Activated CD8-positive, alpha-beta memory T cell treated with anti-CD3 and anti-CD28 coated beads, Interleukin-2, amount 50 U/mL, for 48 hours (primary cell): ENCODE data around the gene SMARCB1.

Experiments used
- DNase-seq: peaks from one replicate; pipeline ENCODE4 v3.0.0-alpha.2; 2020

SMARCB1 gene

GRCh38 chr22:23781065-23781464 lies 5.7 kb upstream of the SMARCB1 start:
- no peak for DNase-seq

- no peak for DNase-seq
These were observed 5.1 kb upstream of the SMARCB1 start for GRCh38 chr22:23781511-23782183.

DNA sequence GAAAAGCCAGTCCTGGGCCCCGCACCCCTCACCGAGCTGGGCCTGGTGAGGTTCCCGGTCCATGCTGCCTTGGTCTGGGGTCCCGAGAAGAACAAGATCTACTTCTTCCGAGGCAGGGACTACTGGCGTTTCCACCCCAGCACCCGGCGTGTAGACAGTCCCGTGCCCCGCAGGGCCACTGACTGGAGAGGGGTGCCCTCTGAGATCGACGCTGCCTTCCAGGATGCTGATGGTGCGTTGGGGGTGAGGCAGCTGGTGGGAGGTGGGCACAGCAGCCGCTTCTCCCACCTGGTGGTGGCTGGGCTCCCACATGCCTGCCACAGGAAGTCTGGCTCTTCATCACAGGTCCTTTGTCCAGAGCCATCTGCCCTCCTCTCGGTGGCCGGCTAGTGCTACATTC lies 4.5 kb upstream of the SMARCB1 start:
- DNase-seq = no peak

GRCh38 chr22:23782703-23783102 lies 4.1 kb upstream of the SMARCB1 start:
- DNase-seq = no peak

DNA sequence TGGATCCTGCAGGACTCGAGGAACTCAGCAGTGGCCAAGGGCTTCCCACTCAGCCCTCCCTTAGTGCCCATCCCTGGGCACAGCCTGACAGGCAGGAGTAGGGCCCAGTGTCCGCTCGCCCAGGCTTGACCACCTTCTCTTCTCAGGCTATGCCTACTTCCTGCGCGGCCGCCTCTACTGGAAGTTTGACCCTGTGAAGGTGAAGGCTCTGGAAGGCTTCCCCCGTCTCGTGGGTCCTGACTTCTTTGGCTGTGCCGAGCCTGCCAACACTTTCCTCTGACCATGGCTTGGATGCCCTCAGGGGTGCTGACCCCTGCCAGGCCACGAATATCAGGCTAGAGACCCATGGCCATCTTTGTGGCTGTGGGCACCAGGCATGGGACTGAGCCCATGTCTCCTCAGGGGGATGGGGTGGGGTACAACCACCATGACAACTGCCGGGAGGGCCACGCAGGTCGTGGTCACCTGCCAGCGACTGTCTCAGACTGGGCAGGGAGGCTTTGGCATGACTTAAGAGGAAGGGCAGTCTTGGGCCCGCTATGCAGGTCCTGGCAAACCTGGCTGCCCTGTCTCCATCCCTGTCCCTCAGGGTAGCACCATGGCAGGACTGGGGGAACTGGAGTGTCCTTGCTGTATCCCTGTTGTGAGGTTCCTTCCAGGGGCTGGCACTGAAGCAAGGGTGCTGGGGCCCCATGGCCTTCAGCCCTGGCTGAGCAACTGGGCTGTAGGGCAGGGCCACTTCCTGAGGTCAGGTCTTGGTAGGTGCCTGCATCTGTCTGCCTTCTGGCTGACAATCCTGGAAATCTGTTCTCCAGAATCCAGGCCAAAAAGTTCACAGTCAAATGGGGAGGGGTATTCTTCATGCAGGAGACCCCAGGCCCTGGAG lies 3.3 kb upstream of the SMARCB1 start:
- no peak for DNase-seq

DNA sequence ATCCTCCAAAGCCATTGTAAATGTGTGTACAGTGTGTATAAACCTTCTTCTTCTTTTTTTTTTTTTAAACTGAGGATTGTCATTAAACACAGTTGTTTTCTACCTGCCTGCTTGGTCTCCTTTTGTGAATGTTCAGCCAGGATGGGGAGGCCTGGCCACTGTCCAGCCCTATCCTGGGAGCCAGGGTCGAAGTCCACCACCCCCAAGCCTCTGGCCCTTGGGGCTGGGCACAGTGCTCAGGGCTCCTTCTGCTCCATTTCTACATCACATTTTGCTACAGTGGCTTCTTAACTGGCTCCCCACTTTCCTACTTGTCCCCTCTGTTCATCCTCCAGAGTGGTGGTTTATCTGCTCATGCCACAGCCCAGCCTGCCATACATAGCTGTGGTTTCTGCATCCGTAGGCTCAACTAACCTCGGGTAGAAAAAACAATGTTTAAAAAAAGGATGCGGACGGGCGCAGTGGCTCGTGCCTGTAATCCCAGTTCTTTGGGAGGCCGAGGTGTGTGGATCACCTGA lies 2.5 kb upstream of the SMARCB1 start:
- DNase-seq = peak; percentile 47

- DNase-seq = no peak
These were observed 480 bp upstream of the SMARCB1 start for GRCh38 chr22:23786261-23786710.

DNA sequence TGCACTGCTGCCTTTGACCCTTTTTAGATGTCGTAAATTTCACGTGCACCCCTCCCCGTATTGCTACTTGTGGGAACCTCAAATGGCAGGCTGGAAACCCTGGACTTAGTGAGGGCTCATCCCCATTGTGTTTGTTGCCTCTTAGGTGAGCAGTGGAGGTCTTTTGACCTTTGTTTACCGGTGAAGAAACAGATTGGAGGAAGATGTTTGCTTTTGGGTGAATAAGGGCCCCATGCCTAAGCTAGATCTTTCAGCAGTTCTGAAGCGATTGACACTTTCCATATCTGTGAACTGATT lies 782 bp downstream of the SMARCB1 start:
- DNase-seq = no peak

DNA sequence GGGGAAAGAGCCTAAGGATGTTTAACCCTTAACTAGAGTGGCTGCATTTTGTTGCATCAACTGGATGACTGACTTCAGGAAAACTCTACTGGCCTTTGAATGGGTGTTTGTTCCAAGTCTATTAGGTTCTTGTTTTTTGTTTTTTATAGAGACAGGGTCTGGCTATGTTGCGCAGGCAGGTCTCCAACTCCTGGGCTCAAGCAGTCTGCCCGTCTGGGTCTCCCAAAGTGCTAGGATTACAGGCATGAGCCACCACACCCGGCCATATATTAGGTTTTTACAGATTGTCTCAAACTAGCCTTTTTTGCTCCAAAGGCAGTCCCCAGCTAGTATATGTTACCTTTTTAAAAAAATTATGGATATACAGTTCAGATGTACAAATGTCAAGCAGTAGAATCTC lies 1.1 kb downstream of the SMARCB1 start:
- no peak for DNase-seq

GRCh38 chr22:23789121-23789520 lies 2.4 kb downstream of the SMARCB1 start:
- DNase-seq = no peak

DNA sequence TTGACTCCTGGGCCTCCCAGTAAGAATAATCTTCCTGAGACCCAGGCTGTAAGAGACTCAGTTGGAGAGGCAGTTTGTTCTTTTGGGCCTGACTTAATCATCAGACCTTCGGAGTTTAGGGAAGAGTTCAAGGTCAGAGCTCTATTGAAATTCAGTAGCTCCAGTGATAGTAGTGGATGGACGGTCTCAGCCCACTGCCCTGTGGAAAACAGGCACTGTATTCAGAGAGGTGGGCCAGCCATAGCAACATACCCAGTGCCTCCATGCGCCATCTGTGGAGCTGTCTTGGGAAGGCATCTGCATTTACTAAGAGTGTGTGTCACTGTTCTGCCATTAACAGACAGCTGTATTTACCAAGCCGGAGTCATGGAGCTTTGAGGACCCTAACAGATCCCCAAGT lies 2.9 kb downstream of the SMARCB1 start:
- no peak for DNase-seq

DNA sequence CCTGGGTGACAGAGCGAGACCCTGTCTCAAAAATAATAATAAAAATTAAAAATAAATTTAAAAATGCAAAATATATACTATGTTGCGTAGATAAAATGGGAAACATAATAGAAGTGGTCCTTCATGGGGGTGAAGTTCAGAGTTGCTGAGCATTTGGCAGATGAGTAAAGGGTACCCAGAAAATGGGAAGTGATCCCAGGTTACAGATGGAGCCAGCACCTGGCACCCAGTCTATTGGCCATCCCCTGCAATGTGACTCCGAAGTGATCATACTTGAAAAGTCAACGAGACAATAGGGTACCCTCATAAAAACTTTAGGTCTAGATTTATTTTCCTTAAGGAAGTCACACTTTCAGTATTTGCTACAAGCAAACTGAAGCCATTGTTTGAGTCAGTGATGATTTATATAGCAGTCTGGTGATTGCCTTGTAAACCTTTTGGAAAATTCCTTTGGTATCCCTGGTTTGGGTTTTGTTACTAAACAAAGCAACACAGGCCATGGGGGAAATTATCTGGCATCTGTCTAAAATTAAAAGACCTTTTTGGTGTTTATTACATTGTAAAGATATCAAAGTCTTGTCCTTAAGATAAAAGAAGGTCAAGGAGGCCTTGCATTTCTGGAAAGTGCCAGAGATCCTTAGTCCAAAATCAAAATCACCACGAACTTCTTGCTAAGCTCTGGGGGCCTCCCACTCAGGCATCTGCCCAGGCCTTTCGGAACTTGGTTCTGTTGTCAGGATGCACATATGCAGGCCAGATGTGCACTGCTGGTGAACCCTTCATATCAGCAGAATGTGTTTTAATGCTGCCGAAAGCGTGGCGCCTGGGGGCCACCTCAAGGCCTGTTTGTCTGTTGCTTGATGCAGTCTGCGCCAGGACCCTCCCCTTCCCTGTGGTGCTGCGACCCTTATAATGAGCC lies 4.3 kb downstream of the SMARCB1 start:
- no peak for DNase-seq

- DNase-seq = peak; percentile 49
These were observed 5.2 kb downstream of the SMARCB1 start for GRCh38 chr22:23791738-23792645.

GRCh38 chr22:23793326-23793725 lies 6.6 kb downstream of the SMARCB1 start:
- no peak for DNase-seq

DNA sequence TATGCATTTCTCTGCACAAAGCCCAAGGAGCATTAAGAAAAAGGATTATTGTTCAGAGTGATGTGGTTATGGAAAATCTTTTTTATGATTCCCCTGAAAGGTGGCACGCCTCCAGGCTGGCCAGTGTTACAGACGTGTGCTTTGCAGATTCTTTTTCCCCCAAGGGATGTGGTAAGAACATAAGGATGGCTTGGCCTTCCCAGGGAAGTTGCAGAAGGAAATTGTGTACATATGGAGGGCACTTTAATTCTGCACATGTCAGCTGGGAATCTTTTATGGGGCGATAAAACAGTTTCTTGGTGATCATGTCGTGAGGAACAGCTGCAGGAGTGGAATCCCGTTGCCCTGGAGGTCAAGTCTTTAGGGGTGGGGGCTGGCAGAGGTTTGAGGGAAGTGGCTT lies 9.7 kb downstream of the SMARCB1 start:
- DNase-seq = no peak

DNA sequence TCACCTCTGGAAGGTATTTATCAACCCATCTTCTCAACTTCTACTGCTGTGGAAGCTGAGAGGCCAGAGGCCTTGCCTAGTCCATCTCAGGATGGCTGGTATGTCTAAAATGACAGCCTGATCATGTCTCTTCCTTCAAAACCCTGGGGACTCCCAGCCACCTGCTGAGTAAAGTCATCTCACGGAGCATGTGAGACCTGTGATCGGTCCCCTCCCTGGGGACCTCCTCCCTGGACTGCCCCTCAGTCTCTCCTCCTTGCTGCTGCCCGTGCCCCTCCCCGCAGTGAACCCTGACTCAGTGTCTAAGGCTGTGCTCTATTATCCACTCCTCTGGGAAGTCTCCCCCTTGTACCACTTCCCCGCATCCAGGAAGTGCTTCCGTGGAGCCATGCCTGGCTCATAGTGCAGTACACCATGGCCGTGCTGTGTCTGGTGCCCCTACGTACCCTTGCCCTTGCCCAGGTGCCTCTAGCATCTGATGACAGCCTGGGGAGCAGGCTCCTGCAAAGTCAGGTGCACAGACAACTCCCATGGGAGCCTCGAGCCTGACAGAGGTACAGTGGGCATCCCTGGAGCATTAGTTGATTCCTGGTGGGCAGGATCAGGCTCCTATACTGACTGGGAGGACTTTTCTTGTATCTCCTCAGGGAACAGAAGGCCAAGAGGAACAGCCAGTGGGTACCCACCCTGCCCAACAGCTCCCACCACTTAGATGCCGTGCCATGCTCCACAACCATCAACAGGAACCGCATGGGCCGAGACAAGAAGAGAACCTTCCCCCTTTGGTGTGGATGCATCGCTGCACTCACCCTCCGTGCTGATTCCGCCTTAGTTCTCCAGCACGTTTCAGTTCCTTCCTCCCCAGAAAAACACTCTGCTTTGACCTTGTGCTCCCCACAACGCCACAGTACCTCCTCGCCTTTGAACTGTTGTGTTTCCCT lies 13.8 kb downstream of the SMARCB1 start:
- DNase-seq = no peak

DNA sequence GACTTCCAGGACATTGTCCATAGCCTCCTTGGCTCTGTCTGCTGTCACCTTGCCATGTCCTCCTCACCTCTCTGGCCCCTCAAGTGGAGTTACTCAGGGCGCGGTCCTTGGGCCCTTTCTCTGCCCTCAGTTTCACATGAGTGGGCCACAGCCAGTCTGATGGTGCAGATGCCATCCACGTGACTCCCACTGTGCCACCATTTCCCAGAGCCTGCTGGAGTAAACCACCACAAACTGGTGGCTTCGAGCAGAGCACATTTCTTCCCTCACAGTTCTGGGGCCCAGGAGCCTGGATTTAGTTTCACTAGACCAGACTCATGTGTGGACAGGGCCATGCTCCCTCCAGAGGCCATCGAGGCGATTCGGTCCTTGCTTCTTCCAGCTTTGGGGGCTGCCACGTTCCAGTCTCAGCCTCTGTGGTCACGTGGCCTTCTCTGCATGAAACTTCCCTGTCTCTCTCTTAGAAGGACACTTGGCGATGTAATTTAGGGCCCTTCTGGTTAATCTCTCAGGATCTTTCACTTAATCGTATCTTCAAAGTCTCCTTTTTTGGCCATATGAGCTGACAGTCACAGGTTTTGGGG lies 14.6 kb downstream of the SMARCB1 start:
- no peak for DNase-seq

- no peak for DNase-seq
These were observed 15.2 kb downstream of the SMARCB1 start for GRCh38 chr22:23801886-23802377.

GRCh38 chr22:23803001-23803819 lies 16.4 kb downstream of the SMARCB1 start:
- no peak for DNase-seq
